ENCODE results near the gene GOLGA5. TPM values are rescaled to one million over a fixed set of nuclear protein-coding genes. Genes with fewer than 3 reads are reported as not detected.

GOLGA5 gene
- total and polyA plus RNA-seq, 2 donors (not counting 3 experiments of a cell fraction or from before 2014, with no cell fraction given), result 16.3 to 28.9 TPM

DNA sequence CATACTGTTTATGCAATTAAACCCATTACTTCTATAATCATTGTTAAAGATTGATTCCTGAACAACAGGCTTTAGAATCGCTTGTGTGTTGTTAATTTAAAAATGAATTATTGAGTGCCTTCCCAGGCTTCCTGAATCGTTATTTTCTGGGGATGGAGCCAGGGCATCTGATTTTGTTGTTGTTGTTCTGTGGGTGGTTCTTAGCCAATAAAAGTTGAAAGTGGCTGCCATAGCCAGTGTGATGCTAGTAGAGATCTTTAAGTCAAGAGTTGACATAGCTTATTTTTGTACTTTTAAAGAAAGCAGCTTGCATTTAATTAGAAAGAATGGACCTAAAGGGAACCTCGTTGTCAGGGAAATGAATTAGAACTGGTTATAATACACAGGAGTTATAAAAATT, 6.4 kb downstream of the GOLGA5 start:
- H3K4me3 ChIP-seq (replicated peaks in 1 of 3; ENCODE audit: insufficient read depth in 1 of 3, low read depth in 1 of 3, low read length in 3 of 3), result no peak overlapping the region
- H3K36me3 ChIP-seq (ENCODE audit: control insufficient read depth in 2 of 2, extremely low read depth in 1 of 2, insufficient read depth in 2 of 2, low read length in 2 of 2), result peaks cover 0 to 5% of the 10 kb centered on the region in 2 experiments
- CTCF ChIA-PET, result interaction anchor here (1.0 to 1.3 kb wide), 3 partner anchors 8 to 313 kb away, joined by 3 to 4 read pairs (median 4); no protein-coding TSS in a partner anchor

More for the DNA sequence above, 6.4 kb downstream of the GOLGA5 start:
- Histone ChIP-seq H3K79me2 (ENCODE audit: control insufficient read depth, insufficient read depth, low read length) (peaks cover 60% of the 10 kb centered on the region), H3K9ac (replicated peaks; ENCODE audit: extremely low read depth, insufficient read depth, low read length) (no peak overlapping the region), H2AFZ (ENCODE audit: low read depth, low read length) (no peak overlapping the region), H3K27me3 (ENCODE audit: control insufficient read depth in 2 of 2, insufficient read depth in 2 of 2, low read length in 2 of 2) (no peaks in the 10 kb centered on the region), H3K27ac (ENCODE audit: insufficient read depth, low read depth, low read length) (no peak overlapping the region), H3K9me3 (replicated peaks; ENCODE audit: control insufficient read depth, insufficient read depth, low read length) (no peaks in the 10 kb centered on the region), H4K20me1 (replicated peaks; ENCODE audit: control insufficient read depth, extremely low read depth, insufficient read depth, low read length) (peaks cover 2% of the 10 kb centered on the region), H3K4me1 (ENCODE audit: control insufficient read depth, extremely low read depth, insufficient read depth, low read length) (peaks cover 1% of the 10 kb centered on the region), H3K9me1 (replicated peaks; ENCODE audit: control insufficient read depth, extremely low read depth, insufficient read depth, low read length) (no peaks in the 10 kb centered on the region), H3K4me2 (ENCODE audit: insufficient read depth, low read length) (no peak overlapping the region)
- POLR2A ChIA-PET, result interaction anchor here (1.7 kb wide), 1 partner anchor 9 kb away, joined by 3 read pairs; no protein-coding TSS in a partner anchor
- BruUV-seq (replicated peaks), result no TSS peak
- intact Hi-C loops (cut with micrococcal nuclease) (no loop called here), dilution Hi-C loops (cut with MboI; ENCODE audit: extremely low pct_ligation_motif_present, low sequenced_read_pairs) (no loop called here)
- no peak for FAIRE-seq
- TF ChIP-seq GATA2 (IDR thresholded peaks at IDR 0.05; ENCODE audit: insufficient read depth, insufficient read length, low read depth, low read length) (no peak), POLR2AphosphoS5 (IDR thresholded peaks at IDR 0.05; ENCODE audit: insufficient read depth, low read depth, low read length) (no peak), EZH2 (IDR thresholded peaks at IDR 0.05; ENCODE audit: borderline replicate concordance, low read depth, low read length, severe bottlenecking) (no peak), JUN (IDR thresholded peaks at IDR 0.05; ENCODE audit: borderline replicate concordance, insufficient read depth, insufficient read length, low read depth) (no peak), POLR2A (IDR thresholded peaks at IDR 0.05; ENCODE audit: low read depth, low read length) (no peak), FOS (IDR thresholded peaks at IDR 0.05; ENCODE audit: borderline replicate concordance, insufficient read depth, low read length) (no peak), MYC (IDR thresholded peaks at IDR 0.05; ENCODE audit: low read depth, low read length) (no peak)
- TF ChIP-seq, protein P1, sequence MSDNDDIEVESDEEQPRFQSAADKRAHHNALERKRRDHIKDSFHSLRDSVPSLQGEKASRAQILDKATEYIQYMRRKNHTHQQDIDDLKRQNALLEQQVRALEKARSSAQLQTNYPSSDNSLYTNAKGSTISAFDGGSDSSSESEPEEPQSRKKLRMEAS (IDR thresholded peaks at IDR 0.05; ENCODE audit: insufficient read depth, insufficient read length), result no peak
- TF ChIP-seq, protein P2, sequence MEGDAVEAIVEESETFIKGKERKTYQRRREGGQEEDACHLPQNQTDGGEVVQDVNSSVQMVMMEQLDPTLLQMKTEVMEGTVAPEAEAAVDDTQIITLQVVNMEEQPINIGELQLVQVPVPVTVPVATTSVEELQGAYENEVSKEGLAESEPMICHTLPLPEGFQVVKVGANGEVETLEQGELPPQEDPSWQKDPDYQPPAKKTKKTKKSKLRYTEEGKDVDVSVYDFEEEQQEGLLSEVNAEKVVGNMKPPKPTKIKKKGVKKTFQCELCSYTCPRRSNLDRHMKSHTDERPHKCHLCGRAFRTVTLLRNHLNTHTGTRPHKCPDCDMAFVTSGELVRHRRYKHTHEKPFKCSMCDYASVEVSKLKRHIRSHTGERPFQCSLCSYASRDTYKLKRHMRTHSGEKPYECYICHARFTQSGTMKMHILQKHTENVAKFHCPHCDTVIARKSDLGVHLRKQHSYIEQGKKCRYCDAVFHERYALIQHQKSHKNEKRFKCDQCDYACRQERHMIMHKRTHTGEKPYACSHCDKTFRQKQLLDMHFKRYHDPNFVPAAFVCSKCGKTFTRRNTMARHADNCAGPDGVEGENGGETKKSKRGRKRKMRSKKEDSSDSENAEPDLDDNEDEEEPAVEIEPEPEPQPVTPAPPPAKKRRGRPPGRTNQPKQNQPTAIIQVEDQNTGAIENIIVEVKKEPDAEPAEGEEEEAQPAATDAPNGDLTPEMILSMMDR (IDR thresholded peaks at IDR 0.05; ENCODE audit: extremely low read depth in 1 of 2, insufficient read depth in 1 of 2, low read depth in 1 of 2, low read length in 2 of 2), result no peak
- no peak for DNase-seq (ENCODE audit: low read depth, low spot score)

Data from endothelial cell of umbilical vein (primary cell).